Subcutaneous abdominal adipose tissue (tissue), 5 donors: Measurements from ENCODE around the gene BOD1.

Experiments
- H3K27ac ChIP-seq: one replicate; pipeline ENCODE4 v1.7.0; 2013; ENCODE audit warnings: low read depth, mild to moderate bottlenecking, inconsistent platforms, low read length, moderate library complexity
- H3K27me3 ChIP-seq, 5 donors: one replicate each; pipeline ENCODE4 v1.7.0; 2013; ENCODE audit warnings: low read length in 5 of 5, inconsistent platforms in 1 of 5; ENCODE audit not compliant: control insufficient read depth in 5 of 5, insufficient read depth in 4 of 5
- H3K36me3 ChIP-seq, 5 donors: one replicate each; pipeline ENCODE4 v1.7.0; 2013; ENCODE audit warnings: low read length in 5 of 5; ENCODE audit not compliant: control insufficient read depth in 5 of 5, insufficient read depth in 5 of 5
- H3K4me1 ChIP-seq, 5 donors: one replicate each; pipeline ENCODE4 v1.7.0; 2013; ENCODE audit warnings: low read length in 5 of 5, mild to moderate bottlenecking in 3 of 5, moderate library complexity in 1 of 5; ENCODE audit not compliant: control insufficient read depth in 5 of 5, insufficient read depth in 5 of 5
- H3K4me3 ChIP-seq, 5 donors: one replicate each; pipeline ENCODE4 v1.7.0; 2013; ENCODE audit warnings: low read length in 5 of 5, low read depth in 1 of 5
- H3K9ac ChIP-seq, 5 donors: one replicate each; pipeline ENCODE4 v1.7.0; 2013; ENCODE audit warnings: low read length in 5 of 5, mild to moderate bottlenecking in 4 of 5, moderate library complexity in 3 of 5
- H3K9me3 ChIP-seq, 5 donors: one replicate each; pipeline ENCODE4 v1.7.0; 2013; ENCODE audit warnings: low read length in 5 of 5; ENCODE audit not compliant: control insufficient read depth in 5 of 5
- donor health status: healthy.
- donor health status: healthy.
- donor health status: healthy.
- donor health status: healthy.
- donor health status: healthy.

The BOD1 gene

DNA sequence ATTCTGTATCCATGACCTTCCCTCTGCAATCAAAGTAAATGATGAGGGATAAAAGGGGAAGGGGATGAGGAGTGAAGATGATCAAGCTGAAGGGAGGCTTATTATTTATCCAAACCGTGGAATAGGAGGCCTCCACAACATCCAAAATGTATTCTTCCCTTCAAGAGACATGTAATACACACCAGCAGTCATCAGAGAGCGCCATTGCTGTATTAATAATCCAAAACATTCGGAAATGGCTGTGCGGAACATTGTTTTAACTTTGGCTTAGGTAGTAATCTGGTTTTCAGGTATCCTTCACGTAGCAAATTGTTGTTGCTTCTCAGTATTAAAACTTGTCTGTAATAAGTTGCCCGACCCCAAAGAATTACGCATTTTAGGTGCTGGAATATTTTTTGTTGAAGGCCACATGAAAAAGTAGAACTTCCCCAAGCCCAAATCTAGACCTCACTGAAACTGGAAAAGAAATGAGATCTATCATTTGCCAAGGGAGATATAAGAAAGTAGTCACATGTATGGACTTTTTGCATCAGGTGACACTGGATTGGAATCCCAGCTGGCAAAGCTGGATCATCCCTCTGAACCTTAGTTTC, 2.6 kb upstream of the BOD1 start:
- H3K27ac ChIP-seq = no peak overlapping the region
- H3K36me3 ChIP-seq = no peaks in the 10 kb centered on the region
- H3K27me3 ChIP-seq = no peaks in the 10 kb centered on the region
- peaks cover 7 to 27% (median 24%) of the 10 kb centered on the region in 5 donors for H3K4me1 ChIP-seq
- H3K9ac ChIP-seq = no peak overlapping the region
- H3K4me3 ChIP-seq = no peak overlapping the region
- H3K9me3 ChIP-seq = no peaks in the 10 kb centered on the region

DNA sequence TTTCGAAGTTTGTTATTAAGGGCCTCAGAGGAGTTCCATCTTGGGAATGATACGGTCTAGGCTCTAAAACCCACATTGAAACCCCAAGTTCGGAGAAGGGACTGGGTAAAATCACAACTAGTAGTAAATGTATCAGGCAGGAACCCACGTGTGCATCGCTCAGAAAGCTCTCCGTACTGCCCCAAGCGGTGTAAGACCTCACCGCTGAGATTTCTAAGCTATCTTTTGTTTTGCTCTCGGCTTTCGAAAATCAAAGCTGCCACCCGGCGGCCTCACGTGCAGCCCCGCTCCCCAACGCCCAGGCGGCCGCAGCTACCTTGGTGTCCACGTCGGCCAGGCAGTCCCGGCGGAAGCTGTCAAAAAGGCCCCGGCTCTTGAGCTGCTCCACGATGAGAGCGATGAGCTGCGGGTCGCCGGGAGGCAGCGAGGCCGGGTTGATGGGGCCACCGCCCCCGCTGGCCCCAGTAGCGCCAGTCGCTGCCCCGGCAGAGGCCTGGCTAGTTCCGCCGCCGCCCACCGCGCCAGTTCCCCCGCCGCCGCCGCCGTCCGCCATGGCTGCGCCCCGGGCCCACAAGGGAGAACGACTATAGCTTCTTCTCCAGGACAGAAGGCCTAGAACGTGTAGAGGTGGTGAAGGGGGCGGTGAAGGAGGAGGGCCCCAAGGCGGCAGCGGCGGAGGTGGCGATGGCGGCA, 420 bp downstream of the BOD1 start:
- Histone ChIP-seq H3K9me3 (no peaks in the 10 kb centered on the region), H3K27ac (peak overlapping the region; percentile 93), H3K9ac (peak overlapping the region; percentile 79 to 97 (median 89)), H3K36me3 (peaks cover 3 to 21% (median 12%) of the 10 kb centered on the region in 5 donors), H3K27me3 (no peaks in the 10 kb centered on the region), H3K4me1 (peaks cover 7 to 57% (median 43%) of the 10 kb centered on the region in 5 donors), H3K4me3 (peak overlapping the region; percentile 75 to 89 (median 86))

GRCh38 chr5:173614591-173614990, 1.9 kb downstream of the BOD1 start:
- H3K27me3 ChIP-seq = no peaks in the 10 kb centered on the region
- H3K9me3 ChIP-seq = no peaks in the 10 kb centered on the region
- peak overlapping the region in 2 of 5 donors; percentile 12 to 88 for H3K4me3 ChIP-seq
- peaks cover 7 to 58% (median 43%) of the 10 kb centered on the region in 5 donors for H3K4me1 ChIP-seq
- peaks cover 9 to 35% (median 18%) of the 10 kb centered on the region in 5 donors for H3K36me3 ChIP-seq
- peak overlapping the region; percentile 31 for H3K27ac ChIP-seq
- H3K9ac ChIP-seq = peak overlapping the region in 3 of 5 donors; percentile 0 to 96 (median 15)

- Histone ChIP-seq H3K4me1 (peaks cover 7 to 58% (median 43%) of the 10 kb centered on the region in 5 donors), H3K9ac (no peak overlapping the region), H3K27me3 (no peaks in the 10 kb centered on the region), H3K36me3 (peaks cover 13 to 45% (median 28%) of the 10 kb centered on the region in 5 donors), H3K27ac (peak overlapping the region; percentile 11), H3K4me3 (no peak overlapping the region), H3K9me3 (no peaks in the 10 kb centered on the region)
Measured at GRCh38 chr5:173613433-173614159, 2.9 kb downstream of the BOD1 start.

DNA sequence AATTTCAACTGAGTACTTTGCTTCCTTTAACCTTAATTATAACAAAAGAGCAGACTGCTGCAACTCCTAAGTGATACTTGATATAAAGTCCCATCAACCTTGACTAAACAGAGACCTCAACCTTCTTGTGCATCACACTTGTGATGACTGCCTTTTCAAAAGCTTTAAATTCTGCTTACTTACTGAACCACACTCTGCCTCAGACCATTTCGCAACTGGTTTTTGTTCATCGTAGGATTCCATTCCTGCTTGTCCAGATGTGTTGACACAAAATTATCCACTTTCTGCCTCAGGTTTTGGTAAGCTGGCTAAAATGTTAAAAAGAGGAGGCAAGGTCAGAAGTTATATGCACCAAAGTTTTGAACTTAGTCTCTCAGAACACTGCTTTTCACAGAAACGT, 3.5 kb downstream of the BOD1 start:
- Histone ChIP-seq H3K27me3 (no peaks in the 10 kb centered on the region), H3K9me3 (no peaks in the 10 kb centered on the region), H3K4me3 (no peak overlapping the region), H3K9ac (no peak overlapping the region), H3K27ac (peak overlapping the region; percentile 75), H3K36me3 (peaks cover 19 to 52% (median 34%) of the 10 kb centered on the region in 5 donors), H3K4me1 (peaks cover 7 to 58% (median 43%) of the 10 kb centered on the region in 5 donors)

DNA sequence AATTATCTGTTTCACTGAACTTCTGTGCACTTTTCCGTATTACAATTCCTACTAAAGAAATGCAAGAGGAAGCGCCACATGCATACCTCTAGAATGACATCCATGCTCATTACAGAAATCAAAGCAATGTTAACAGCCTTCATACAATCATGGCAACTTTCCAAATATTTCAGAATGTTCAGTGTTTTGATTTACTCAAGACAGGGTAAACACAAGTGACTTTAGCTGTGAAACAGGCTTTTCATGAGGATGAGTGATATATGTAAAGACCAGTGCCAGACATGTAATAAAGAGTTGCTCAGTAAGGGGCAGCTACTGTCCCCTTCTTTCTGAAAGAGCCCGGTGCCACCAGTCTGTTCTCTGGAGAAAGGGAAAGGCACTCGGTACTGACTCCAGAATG, 4.7 kb downstream of the BOD1 start:
- H3K36me3 ChIP-seq = peaks cover 29 to 64% (median 46%) of the 10 kb centered on the region in 5 donors
- H3K9me3 ChIP-seq = no peaks in the 10 kb centered on the region
- no peak overlapping the region for H3K4me3 ChIP-seq
- H3K9ac ChIP-seq = no peak overlapping the region
- H3K27ac ChIP-seq = peak overlapping the region; percentile 75
- peaks cover 7 to 51% (median 43%) of the 10 kb centered on the region in 5 donors for H3K4me1 ChIP-seq
- no peaks in the 10 kb centered on the region for H3K27me3 ChIP-seq

DNA sequence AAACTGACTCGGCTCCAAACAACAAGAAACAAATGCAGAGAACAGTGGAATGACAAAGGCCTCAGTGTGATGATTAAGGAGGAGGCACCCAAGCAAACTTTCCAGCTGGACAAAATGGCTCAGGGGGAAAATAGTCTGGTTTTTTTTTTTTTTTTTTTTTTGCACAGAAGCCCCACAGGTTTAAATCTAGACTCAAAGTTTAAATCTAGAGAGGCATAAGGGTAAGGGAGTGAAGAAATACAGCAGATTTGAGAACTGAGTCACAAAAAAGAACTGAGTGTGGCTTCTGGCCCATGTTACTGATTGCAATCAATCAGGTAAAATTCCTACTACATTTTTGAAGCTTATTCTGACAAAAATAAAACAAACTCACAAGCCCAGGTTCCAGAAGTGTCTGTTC, 12.3 kb downstream of the BOD1 start:
- Histone ChIP-seq H3K9ac (no peak overlapping the region), H3K36me3 (peaks cover 28 to 53% (median 44%) of the 10 kb centered on the region in 5 donors), H3K27ac (no peak overlapping the region), H3K4me3 (no peak overlapping the region), H3K9me3 (no peaks in the 10 kb centered on the region), H3K27me3 (no peaks in the 10 kb centered on the region), H3K4me1 (peaks cover 0 to 12% (median 5%) of the 10 kb centered on the region in 5 donors)

DNA sequence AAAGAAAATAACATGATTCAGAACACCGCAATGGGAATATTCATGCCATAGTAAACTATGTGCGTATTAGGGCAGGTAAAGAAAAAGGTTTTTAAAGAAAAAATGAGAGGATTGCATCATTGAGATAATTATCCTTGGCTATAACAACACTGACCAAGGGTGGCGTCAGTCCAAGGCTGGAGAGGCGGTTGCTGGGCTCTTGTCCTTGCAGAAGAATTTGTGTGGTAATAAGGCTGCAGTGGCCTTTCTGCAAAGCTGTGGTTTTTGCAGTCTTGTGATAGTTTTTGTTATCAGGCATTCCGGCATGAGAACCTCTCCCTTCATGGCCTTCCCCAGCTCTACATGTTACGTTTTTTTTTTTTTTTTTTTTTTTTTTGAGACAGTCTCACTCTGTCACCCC, 14.0 kb downstream of the BOD1 start:
- no peak overlapping the region for H3K9ac ChIP-seq
- H3K4me3 ChIP-seq = no peak overlapping the region
- peaks cover 0 to 12% (median 5%) of the 10 kb centered on the region in 5 donors for H3K4me1 ChIP-seq
- peaks cover 15 to 36% (median 27%) of the 10 kb centered on the region in 5 donors for H3K36me3 ChIP-seq
- H3K27me3 ChIP-seq = no peaks in the 10 kb centered on the region
- no peaks in the 10 kb centered on the region for H3K9me3 ChIP-seq
- H3K27ac ChIP-seq = no peak overlapping the region

DNA sequence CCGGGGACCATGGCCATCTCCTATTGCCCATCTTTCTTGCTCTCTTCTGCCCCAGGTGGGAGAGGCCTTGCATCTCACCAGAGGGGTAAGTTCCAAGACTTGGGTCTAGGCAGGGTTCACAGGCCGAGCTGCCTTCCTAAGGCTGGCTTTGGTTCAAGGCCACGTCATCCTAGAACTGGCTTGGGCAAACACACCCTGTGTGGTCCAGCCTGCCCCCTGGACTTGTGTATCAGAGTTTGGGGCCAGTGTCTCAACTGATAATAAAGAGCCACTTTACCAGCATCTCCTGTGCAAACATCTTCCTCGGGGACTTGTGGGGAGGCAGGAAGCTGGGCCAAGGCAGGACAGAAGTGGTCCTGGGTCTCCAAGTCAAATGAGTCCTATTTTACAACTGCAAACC, 17.8 kb downstream of the BOD1 start:
- Histone ChIP-seq H3K27me3 (no peaks in the 10 kb centered on the region), H3K9ac (no peak overlapping the region), H3K4me1 (peaks cover 0 to 12% (median 5%) of the 10 kb centered on the region in 5 donors), H3K27ac (no peak overlapping the region), H3K9me3 (peaks cover 0 to 3% (median 0%) of the 10 kb centered on the region in 5 donors), H3K4me3 (no peak overlapping the region), H3K36me3 (peaks cover 0 to 5% (median 2%) of the 10 kb centered on the region in 5 donors)

- H3K4me3 ChIP-seq = no peak overlapping the region
- no peaks in the 10 kb centered on the region for H3K27me3 ChIP-seq
- H3K4me1 ChIP-seq = peaks cover 0 to 4% (median 3%) of the 10 kb centered on the region in 5 donors
- H3K9me3 ChIP-seq = peaks cover 0 to 15% (median 10%) of the 10 kb centered on the region in 5 donors
- no peak overlapping the region for H3K9ac ChIP-seq
- H3K36me3 ChIP-seq = peaks cover 0 to 5% (median 2%) of the 10 kb centered on the region in 5 donors
- H3K27ac ChIP-seq = no peak overlapping the region
Measured at GRCh38 chr5:173597304-173597703, 19.1 kb downstream of the BOD1 start.
